IMR-90 (cell line): ENCODE measurements around the gene TMC4. TPM values are rescaled to one million over a fixed set of nuclear protein-coding genes. Genes with fewer than 3 reads are reported as not detected.
A peak's percentile ranks its signal among the peaks of the same experiment; 100 is the strongest.

Source experiments
- ATAC-seq: fragments of 200-7000 bp; cut with Tn5 transposase; 2 replicates; pipeline ENCODE4 v1.9.1; 2020; ENCODE audit warnings: low read depth, mild to moderate bottlenecking, moderate library complexity
- BruUV-seq: library from RNA; stranded (reverse); fragments of 400-500 nt; replicated peaks from 2 replicates; lab custom pipeline; 2021; lab: Mats Ljungman, UMichigan
- CTCF ChIA-PET: fragments of 300-600 bp; formaldehyde crosslinking; extraction: SDS; loops from one replicate; lab custom pipeline; 2021; ENCODE audit warnings: antibody characterized with exemption; lab: Yijun Ruan, JAX
- POLR2A ChIA-PET: fragments of 300-600 bp; sonication (Branson Sonifier 250); formaldehyde crosslinking; loops from one replicate; lab custom pipeline; 2022; ENCODE audit warnings: antibody characterized with exemption; ENCODE audit not compliant: unreplicated experiment; lab: Charles Lee
- DNase-seq: peaks from one replicate; pipeline ENCODE4 v3.0.0; 2013
- H2AFZ ChIP-seq: replicated peaks from 2 replicates; pipeline ENCODE3; 2013; ENCODE audit warnings: low read length, mild to moderate bottlenecking; ENCODE audit not compliant: poor library complexity
- H2AK5ac ChIP-seq: 2 replicates; pipeline ENCODE4 v1.6.1; 2013; ENCODE audit warnings: low read depth, low read length, inconsistent platforms
- H2AK9ac ChIP-seq: replicated peaks from 2 replicates; pipeline ENCODE3; 2013; ENCODE audit warnings: mild to moderate bottlenecking, low read depth, low read length, moderate library complexity; ENCODE audit not compliant: poor library complexity
- H2BK120ac ChIP-seq: 2 replicates; pipeline ENCODE4 v1.6.1; 2013; ENCODE audit warnings: low read depth, low read length, inconsistent platforms
- H2BK15ac ChIP-seq: 3 replicates; pipeline ENCODE4 v1.6.1; 2013; ENCODE audit warnings: low read depth, low read length, inconsistent platforms
- H2BK20ac ChIP-seq: 2 replicates; pipeline ENCODE4 v1.6.1; 2013; ENCODE audit warnings: low read depth, mild to moderate bottlenecking, inconsistent platforms, low read length, moderate library complexity
- H2BK5ac ChIP-seq: 2 replicates; pipeline ENCODE4 v1.6.1; 2013; ENCODE audit warnings: mild to moderate bottlenecking, low read depth, low read length, inconsistent platforms; ENCODE audit not compliant: poor library complexity, severe bottlenecking
- H3K14ac ChIP-seq: replicated peaks from 2 replicates; pipeline ENCODE4 v1.6.1; 2013; ENCODE audit warnings: low read depth, low read length, inconsistent platforms
- H3K18ac ChIP-seq: 2 replicates; pipeline ENCODE4 v1.6.1; 2013; ENCODE audit warnings: low read depth, low read length, control low read depth
- H3K23ac ChIP-seq: 2 replicates; pipeline ENCODE4 v1.6.1; 2013; ENCODE audit warnings: low read depth, low read length, inconsistent platforms
- H3K27ac ChIP-seq: 2 replicates; pipeline ENCODE4 v1.5.1; 2013; ENCODE audit warnings: mild to moderate bottlenecking, control low read depth, low read length; ENCODE audit not compliant: insufficient read depth
- H3K27me3 ChIP-seq: 2 replicates; pipeline ENCODE4 v1.6.1; 2013; ENCODE audit warnings: low read length; ENCODE audit not compliant: control insufficient read depth, insufficient read depth
- H3K36me3 ChIP-seq: 2 replicates; pipeline ENCODE4 v1.6.1; 2013; ENCODE audit warnings: low read length, mixed read lengths; ENCODE audit not compliant: control insufficient read depth, insufficient read depth
- H3K4ac ChIP-seq: 2 replicates; pipeline ENCODE4 v1.6.1; 2013; ENCODE audit warnings: low read depth, low read length, inconsistent platforms
- H3K4me1 ChIP-seq: 2 replicates; pipeline ENCODE4 v1.6.1; 2013; ENCODE audit warnings: low read length, mixed read lengths; ENCODE audit not compliant: control insufficient read depth, insufficient read depth
- H3K4me2 ChIP-seq: 2 replicates; pipeline ENCODE4 v1.6.1; 2013; ENCODE audit warnings: low read depth, mild to moderate bottlenecking, control low read depth, low read length, moderate library complexity
- H3K4me3 ChIP-seq: 2 replicates; pipeline ENCODE4 v1.5.1; 2013; ENCODE audit warnings: low read depth, mild to moderate bottlenecking, control low read depth, low read length, moderate library complexity; ENCODE audit not compliant: insufficient read depth
- H3K56ac ChIP-seq: 2 replicates; pipeline ENCODE4 v1.6.1; 2013; ENCODE audit warnings: low read length, inconsistent platforms; ENCODE audit not compliant: insufficient read depth; ENCODE audit errors: extremely low read depth
- H3K79me1 ChIP-seq, 2 experiments: 2 replicates each; pipeline ENCODE4 v1.6.1; 2013; ENCODE audit warnings: low read length in 2 of 2, inconsistent platforms in 1 of 2, low read depth in 1 of 2
- H3K9ac ChIP-seq: 2 replicates; pipeline ENCODE4 v1.6.1; 2013; ENCODE audit warnings: low read depth, low read length, control low read depth
- H3K9me1 ChIP-seq: 2 replicates; pipeline ENCODE4 v1.6.1; 2013; ENCODE audit warnings: low read length, inconsistent platforms; ENCODE audit not compliant: insufficient read depth
- H3K9me3 ChIP-seq: 2 replicates; pipeline ENCODE4 v1.6.1; 2013; ENCODE audit warnings: low read length; ENCODE audit not compliant: control insufficient read depth, insufficient read depth
- H4K20me1 ChIP-seq: 2 replicates; pipeline ENCODE4 v1.6.1; 2013; ENCODE audit warnings: low read length, inconsistent platforms; ENCODE audit not compliant: insufficient read depth
- H4K5ac ChIP-seq: 2 replicates; pipeline ENCODE4 v1.6.1; 2013; ENCODE audit warnings: mild to moderate bottlenecking, low read depth, low read length, control low read depth
- H4K8ac ChIP-seq, 2 experiments: 2 replicates each; pipeline ENCODE4 v1.6.1; 2013; ENCODE audit warnings: low read depth in 2 of 2, low read length in 2 of 2, control low read depth in 1 of 2, inconsistent platforms in 1 of 2
- H4K91ac ChIP-seq: 2 replicates; pipeline ENCODE4 v1.6.1; 2013; ENCODE audit warnings: low read depth, low read length, inconsistent platforms; ENCODE audit not compliant: insufficient read depth
- CEBPB ChIP-seq: IDR thresholded peaks from 2 replicates; pipeline ENCODE4 v1.6.1; 2012; ENCODE audit warnings: low read depth, low read length, improper control_type of control experiment
- CTCF ChIP-seq: conservative IDR thresholded peaks from 2 replicates; pipeline ENCODE4 v1.5.1; 2012; ENCODE audit warnings: mild to moderate bottlenecking, low read depth, low read length, improper control_type of control experiment
- ELK1 ChIP-seq: fragments of 150-350 bp; IDR thresholded peaks from 2 replicates; pipeline ENCODE4 v1.6.1; 2016; ENCODE audit warnings: low read depth, mild to moderate bottlenecking, low read length, moderate library complexity, borderline replicate concordance
- FOS ChIP-seq: fragments of 150-350 bp; IDR thresholded peaks from 2 replicates; pipeline ENCODE4 v1.6.1; 2016; ENCODE audit warnings: low read depth, low read length
- MAFK ChIP-seq: IDR thresholded peaks from 2 replicates; pipeline ENCODE4 v1.6.1; 2012; ENCODE audit warnings: low read depth, low read length, improper control_type of control experiment
- MAZ ChIP-seq: IDR thresholded peaks from 2 replicates; pipeline ENCODE4 v1.6.1; 2012; ENCODE audit warnings: low read depth, mild to moderate bottlenecking, low read length, improper control_type of control experiment, moderate library complexity, borderline replicate concordance
- MXI1 ChIP-seq: IDR thresholded peaks from 2 replicates; pipeline ENCODE4 v1.6.1; 2012; ENCODE audit warnings: low read depth, mild to moderate bottlenecking, low read length, moderate library complexity, borderline replicate concordance
- NFE2L2 ChIP-seq: fragments of 150-350 bp; IDR thresholded peaks from 2 replicates; pipeline ENCODE4 v1.6.1; 2016; ENCODE audit warnings: low read depth, mild to moderate bottlenecking, low read length
- POLR2A ChIP-seq: IDR thresholded peaks from 2 replicates; pipeline ENCODE4 v1.6.1; 2012; ENCODE audit warnings: mild to moderate bottlenecking, low read depth, low read length
- RCOR1 ChIP-seq: IDR thresholded peaks from 2 replicates; pipeline ENCODE4 v1.6.1; 2012; ENCODE audit warnings: mild to moderate bottlenecking, low read length, improper control_type of control experiment; ENCODE audit not compliant: insufficient replicate concordance
- SMC3 ChIP-seq: fragments of 150-350 bp; IDR thresholded peaks from 2 replicates; pipeline ENCODE4 v1.6.1; 2016; ENCODE audit warnings: low read depth, mild to moderate bottlenecking, antibody characterized with exemption, low read length, moderate library complexity
- USF2 ChIP-seq: fragments of 150-350 bp; IDR thresholded peaks from 2 replicates; pipeline ENCODE4 v1.6.1; 2017; ENCODE audit warnings: mild to moderate bottlenecking, antibody characterized with exemption, low read length, low read depth
- WGBS, 2 experiments: methylation state at CpG; one replicate each; pipeline versions ENCODE4 v1.1.5 to v1.1.7; 2013; ENCODE audit warnings: missing lambda C conversion rate in 2 of 2; ENCODE audit not compliant: insufficient read length in 1 of 2; ENCODE audit errors: extremely low coverage in 2 of 2; 5-methylcytosine and 5-hydroxymethylcytosine counted together
- dilution Hi-C: fragments of 300-500 bp; cut with HindIII; formaldehyde crosslinking; loops from one replicate; pipeline ENCODE4 v1.14.3; 2018; ENCODE audit warnings: low sequenced_read_pairs; ENCODE audit not compliant: unreplicated experiment
- in situ Hi-C: fragments of 300-500 bp; cut with MboI; formaldehyde crosslinking; loops from 3 replicates; pipeline ENCODE4 v1.14.3; 2019; ENCODE audit warnings: low sequenced_read_pairs, inconsistent platforms, mixed read lengths
- intact Hi-C: fragments of 100-400 bp; cut with micrococcal nuclease; formaldehyde crosslinking; loops from 2 replicates; pipeline ENCODE4 v1.10.0; 2022
- polyA plus RNA-seq, 3 experiments: library from polyadenylated mRNA; depleted of rRNA; stranded (reverse); fragments of >200 nt; gene quantifications; 2 replicates each; pipeline ENCODE4 v1.2.3, GENCODE V29; 2012; ENCODE audit warnings: low replicate concordance in 1 of 3
- total RNA-seq: library from RNA; depleted of rRNA; stranded (reverse); fragments of >200 nt; gene quantifications from 2 replicates; pipeline ENCODE4 v1.2.3, GENCODE V29; 2012

TMC4 gene
- total and polyA plus RNA-seq, 2 of the 4 experiments (the other 2 are of a cell fraction): 0.72 to 1.1 TPM

DNA sequence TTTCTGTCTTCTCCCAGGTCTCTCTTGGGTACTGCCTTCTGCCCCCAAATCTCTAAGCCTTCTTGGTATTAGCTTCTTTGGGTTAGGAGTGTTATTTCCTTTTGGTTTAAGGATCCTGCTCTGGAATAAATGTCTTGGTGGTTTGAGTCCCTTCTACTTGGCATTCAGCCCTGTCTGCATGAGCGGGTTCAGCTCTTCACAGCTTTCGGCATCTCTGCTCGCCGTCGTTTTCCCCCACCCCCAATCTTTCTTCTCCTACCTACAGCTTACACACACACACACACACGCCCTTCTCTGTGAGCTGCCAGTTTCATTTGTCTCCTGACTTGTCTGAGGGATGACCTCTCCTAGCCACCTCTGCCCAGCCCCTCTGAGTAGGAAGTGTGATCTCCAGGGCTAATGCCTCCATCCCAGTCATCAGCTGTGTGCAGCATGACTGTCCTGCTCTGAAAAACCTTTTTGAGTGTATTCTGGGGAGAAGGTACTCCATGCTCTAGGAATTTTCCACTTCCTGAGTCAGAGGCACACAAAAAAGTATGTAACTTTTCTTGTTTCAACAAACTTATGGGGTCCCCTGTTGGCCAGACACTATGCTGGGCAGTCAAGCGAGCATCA, 30.7 kb downstream of the TMC4 start:
- Histone ChIP-seq H3K27me3 (no peaks in the 10 kb centered on the region), H3K9me3 (no peaks in the 10 kb centered on the region), H4K20me1 (peaks cover 63% of the 10 kb centered on the region), H2AK5ac (no peak overlapping the region), H4K91ac (no peak overlapping the region), H3K9me1 (peaks cover 16% of the 10 kb centered on the region), H2AK9ac (no peak overlapping the region), H3K36me3 (peaks cover 58% of the 10 kb centered on the region), H3K27ac (no peak overlapping the region), H3K79me1 (peaks cover 20 to 65% of the 10 kb centered on the region in 2 experiments), H4K8ac (no peak overlapping the region), H3K23ac (no peak overlapping the region), H3K18ac (no peak overlapping the region), H3K9ac (no peak overlapping the region), H3K56ac (no peak overlapping the region), H3K4me2 (no peak overlapping the region), H3K4me1 (peaks cover 6% of the 10 kb centered on the region), H2BK15ac (no peak overlapping the region), H2BK5ac (no peak overlapping the region), H2BK20ac (no peak overlapping the region), H4K5ac (no peak overlapping the region), H2BK120ac (no peak overlapping the region), H3K14ac (no peak overlapping the region), H2AFZ (no peak overlapping the region), H3K4ac (no peak overlapping the region), H3K4me3 (no peak overlapping the region)
- no TSS peak for BruUV-seq
- ATAC-seq: no peak
- DNase-seq: peak; percentile 46
- no peak for TF ChIP-seq RCOR1
- no peak for TF ChIP-seq USF2
- no peak for TF ChIP-seq FOS
- no peak for TF ChIP-seq MXI1
- TF ChIP-seq MAFK: no peak
- TF ChIP-seq CEBPB: no peak
- no peak for TF ChIP-seq NFE2L2
- no peak for TF ChIP-seq SMC3
- no peak for TF ChIP-seq MAZ
- TF ChIP-seq CTCF: no peak
- no peak for TF ChIP-seq POLR2A
- no peak for TF ChIP-seq ELK1
- dilution Hi-C loops (no loop called here), in situ Hi-C loops (loop anchor here (25.0 kb wide), 1 partner anchor 1520 kb away; the partner anchor contains the start of gene U2AF2), intact Hi-C loops (no loop called here)
- POLR2A ChIA-PET: interaction anchor here (0.9 kb wide), 1 partner anchor 17 kb away, joined by 3 read pairs; the partner anchor contains the start of gene LENG1
- CTCF ChIA-PET: no interaction called here
- 83% methylated on average over 5 of the region's 7 CpGs; no CpG with 5 or more reads in 1 of the 2 experiments for WGBS, 2 experiments
